GM23338 (cell line): ENCODE results near the gene MYO18B. TPM values are rescaled to one million over a fixed set of nuclear protein-coding genes. Genes with fewer than 3 reads are reported as not detected.

Experiments used
- ATAC-seq: fragments of 200-7000 bp; cut with Tn5 transposase; 3 replicates; pipeline ENCODE4 v1.9.1; 2020
- DNase-seq: peaks from one replicate; pipeline ENCODE4 v3.0.0-alpha.2; 2015; ENCODE audit warnings: low spot score
- H2AFZ ChIP-seq: fragments of 200-600 bp; sonication (generic); 2 replicates; pipeline ENCODE4 v1.8.0; 2016; ENCODE audit warnings: antibody characterized with exemption, mild to moderate bottlenecking, moderate library complexity
- H3F3A ChIP-seq: fragments of 200-600 bp; sonication (generic); replicated peaks from 2 replicates; pipeline ENCODE4 v1.8.0; 2017; ENCODE audit warnings: antibody characterized with exemption, mixed run types, low read depth
- H3K27ac ChIP-seq: fragments of 200-600 bp; sonication (generic); 2 replicates; pipeline ENCODE4 v1.6.1; 2016; ENCODE audit warnings: low read depth
- H3K27me3 ChIP-seq: fragments of 200-600 bp; sonication (generic); 2 replicates; pipeline ENCODE4 v1.8.0; 2016; ENCODE audit warnings: mild to moderate bottlenecking, mixed run types, moderate library complexity; ENCODE audit not compliant: insufficient read depth
- H3K36me3 ChIP-seq: fragments of 200-600 bp; sonication (generic); 2 replicates; pipeline ENCODE4 v1.8.0; 2016; ENCODE audit warnings: mild to moderate bottlenecking; ENCODE audit not compliant: insufficient read depth
- H3K4me1 ChIP-seq: fragments of 200-600 bp; sonication (generic); 2 replicates; pipeline ENCODE4 v1.8.0; 2016; ENCODE audit warnings: mild to moderate bottlenecking, moderate library complexity; ENCODE audit not compliant: insufficient read depth
- H3K4me2 ChIP-seq: fragments of 200-600 bp; sonication (generic); 2 replicates; pipeline ENCODE4 v1.7.1; 2017; ENCODE audit warnings: mixed run types
- H3K4me3 ChIP-seq: fragments of 200-600 bp; sonication (generic); 2 replicates; pipeline ENCODE4 v1.6.1; 2016; ENCODE audit warnings: mixed run types
- H3K79me2 ChIP-seq: fragments of 200-600 bp; sonication (generic); replicated peaks from 2 replicates; pipeline ENCODE4 v1.8.0; 2017; ENCODE audit warnings: mild to moderate bottlenecking; ENCODE audit not compliant: insufficient read depth
- H3K9me2 ChIP-seq: fragments of 200-600 bp; sonication (generic); 2 replicates; pipeline ENCODE4 v1.8.0; 2017; ENCODE audit not compliant: insufficient read depth
- H4K20me1 ChIP-seq: fragments of 200-600 bp; sonication (generic); replicated peaks from 2 replicates; pipeline ENCODE4 v1.8.0; 2017; ENCODE audit warnings: mild to moderate bottlenecking; ENCODE audit not compliant: insufficient read depth
- H3K27ac Mint-ChIP-seq: 2 replicates; pipeline ENCODE4 v1.8.0; 2020; ENCODE audit warnings: inconsistent platforms, mild to moderate bottlenecking, moderate library complexity, mixed read lengths
- H3K27me3 Mint-ChIP-seq: 3 replicates; pipeline ENCODE4 v1.8.0; 2022; ENCODE audit warnings: low read depth, mild to moderate bottlenecking, moderate library complexity, mixed read lengths, inconsistent platforms; ENCODE audit not compliant: insufficient read depth, poor library complexity
- H3K36me3 Mint-ChIP-seq: 3 replicates; pipeline ENCODE4 v1.8.0; 2021; ENCODE audit warnings: low read depth, mild to moderate bottlenecking, inconsistent platforms, moderate library complexity, mixed read lengths
- H3K4me1 Mint-ChIP-seq: 3 replicates; pipeline ENCODE4 v1.8.0; 2020; ENCODE audit warnings: mild to moderate bottlenecking, inconsistent platforms, mixed read lengths
- H3K4me3 Mint-ChIP-seq: 3 replicates; pipeline ENCODE4 v1.8.0; 2021; ENCODE audit warnings: moderate library complexity, mild to moderate bottlenecking, inconsistent platforms, mixed read lengths
- H3K9me3 Mint-ChIP-seq: 3 replicates; pipeline ENCODE4 v1.8.0; 2020; ENCODE audit warnings: moderate library complexity, mild to moderate bottlenecking, inconsistent platforms, mixed read lengths
- CREB1 ChIP-seq: fragments of 250-450 bp; sonication (Bioruptor Pico); IDR thresholded peaks from 2 replicates; pipeline ENCODE4 v1.5.0; 2020; ENCODE audit warnings: low read depth, mild to moderate bottlenecking, moderate library complexity
- CTCF ChIP-seq, 2 experiments: fragments of 200-600 bp in 1 of 2; sonication (generic) in 1 of 2; conservative IDR thresholded peaks; 2 replicates each; pipeline versions ENCODE4 v1.5.1 to v1.6.1; 2016 to 2017; ENCODE audit warnings: antibody characterized with exemption in 2 of 2, low read depth in 2 of 2, mild to moderate bottlenecking in 2 of 2, moderate library complexity in 1 of 2
- ETS1 ChIP-seq: IDR thresholded peaks from 2 replicates; pipeline ENCODE4 v1.6.1; 2016; ENCODE audit warnings: antibody characterized with exemption
- EZH2 ChIP-seq: fragments of 200-600 bp; sonication (generic); IDR thresholded peaks from one replicate; pipeline ENCODE4 v1.8.0; 2017; ENCODE audit warnings: antibody characterized with exemption, mild to moderate bottlenecking, low read depth; ENCODE audit not compliant: unreplicated experiment
- EZH2phosphoT487 ChIP-seq: fragments of 200-600 bp; sonication (generic); IDR thresholded peaks from one replicate; pipeline ENCODE4 v1.8.1; 2018; ENCODE audit warnings: antibody characterized with exemption; ENCODE audit not compliant: unreplicated experiment
- JUNB ChIP-seq: IDR thresholded peaks from one replicate; pipeline ENCODE4 v1.6.1; 2016; ENCODE audit warnings: antibody characterized with exemption; ENCODE audit not compliant: unreplicated experiment
- NANOG ChIP-seq: IDR thresholded peaks from 2 replicates; pipeline ENCODE4 v1.6.1; 2016; ENCODE audit warnings: antibody characterized with exemption, borderline replicate concordance
- POLR2AphosphoS5 ChIP-seq: IDR thresholded peaks from 2 replicates; pipeline ENCODE4 v1.6.1; 2016; ENCODE audit warnings: antibody characterized with exemption, low read depth
- REST ChIP-seq: IDR thresholded peaks from one replicate; pipeline ENCODE4 v1.6.1; 2018; ENCODE audit warnings: antibody characterized with exemption; ENCODE audit not compliant: unreplicated experiment
- STAT1 ChIP-seq: IDR thresholded peaks from one replicate; pipeline ENCODE4 v1.6.1; 2016; ENCODE audit warnings: antibody characterized with exemption; ENCODE audit not compliant: unreplicated experiment
- ZNF114 ChIP-seq: fragments of 250-450 bp; sonication (Bioruptor Pico); IDR thresholded peaks from 2 replicates; pipeline ENCODE4 v1.5.0; 2020; ENCODE audit warnings: mild to moderate bottlenecking, moderate library complexity
- ZNF331 ChIP-seq: fragments of 250-450 bp; sonication (Bioruptor Pico); IDR thresholded peaks from 2 replicates; pipeline ENCODE4 v1.5.0; 2020; ENCODE audit warnings: low read depth, mild to moderate bottlenecking, moderate library complexity
- polyA plus RNA-seq: library from polyadenylated mRNA; unstranded; fragments of >200 nt; fragmentation: Nextera tagmentation; extraction: Ambion mirVana; gene quantifications from 2 replicates; pipeline ENCODE4 v1.2.1, GENCODE V29; 2016
- total RNA-seq: library from RNA; depleted of rRNA; stranded (reverse); fragments of >200 nt; shearing (Covaris generic); gene quantifications from 2 replicates; pipeline ENCODE4 v1.2.3, GENCODE V29; 2014

MYO18B gene
- total and polyA plus RNA-seq, 2 experiments from 2014 or later = 0.36 to 0.45 TPM

DNA sequence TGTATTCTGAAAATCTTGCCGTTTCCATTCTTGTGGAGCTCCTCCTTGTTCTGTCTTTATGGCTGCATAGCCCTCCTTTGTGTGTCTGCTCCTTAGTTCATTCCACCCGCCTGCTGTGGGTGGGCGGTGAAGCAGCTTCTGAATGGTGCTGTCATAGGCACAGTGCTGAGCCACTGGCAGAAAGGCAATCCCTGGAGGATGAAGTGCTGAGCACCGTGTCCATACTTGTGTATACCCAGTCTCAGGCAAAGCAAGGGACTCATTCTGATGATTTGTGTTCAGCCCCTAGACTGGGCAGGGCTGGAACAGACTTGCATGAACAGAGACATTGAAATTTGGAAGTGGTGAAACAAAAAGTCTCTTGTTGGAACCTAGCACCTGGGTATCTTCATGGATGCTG, 134.9 kb downstream of the MYO18B start (continued):
- TF ChIP-seq ZNF331 (no peak), JUNB (no peak), ZNF114 (CRISPR knock-in tag) (no peak), CTCF (conservative IDR thresholded peaks at IDR 0.05; ENCODE audit: low read depth in 2 of 2) (no peak), POLR2AphosphoS5 (no peak), NANOG (no peak), REST (no peak), ETS1 (no peak), CREB1 (no peak), EZH2phosphoT487 (no peak), STAT1 (no peak)

GRCh38 chr22:25878933-25879332, 136.9 kb downstream of the MYO18B start:
- Histone ChIP-seq H2AFZ (0 out of 2 replicates have a peak overlapping the region, but pooled peaks have one; percentile 11), H3K27me3 (no peaks in the 10 kb centered on the region), H3K4me1 (no peaks in the 10 kb centered on the region), H3K79me2 (no peaks in the 10 kb centered on the region), H3K27ac (no peak overlapping the region), H3K4me2 (no peak overlapping the region; the same call in 1 of the 2 replicates), H3K4me3 (no peak overlapping the region), H3K36me3 (no peaks in the 10 kb centered on the region), H3F3A (no peaks in the 10 kb centered on the region), H4K20me1 (no peaks in the 10 kb centered on the region), H3K9me2 (no peaks in the 10 kb centered on the region)
- Mint-ChIP-seq H3K27ac (no peak overlapping the region), H3K27me3 (peaks cover 3% of the 10 kb centered on the region), H3K4me1 (peaks cover 10% of the 10 kb centered on the region), H3K36me3 (no peaks in the 10 kb centered on the region), H3K4me3 (no peak overlapping the region), H3K9me3 (no peaks in the 10 kb centered on the region)
- no peak for ATAC-seq
- DNase-seq = no peak
- TF ChIP-seq ETS1 (no peak), NANOG (no peak), JUNB (no peak), EZH2phosphoT487 (no peak), ZNF331 (no peak), REST (no peak), EZH2 (no peak), CTCF (conservative IDR thresholded peaks at IDR 0.05; ENCODE audit: low read depth in 2 of 2) (no peak), POLR2AphosphoS5 (no peak), STAT1 (no peak), ZNF114 (CRISPR knock-in tag) (no peak)
